ENCODE measurements around the gene SLC6A5. TPM values are rescaled to one million over a fixed set of nuclear protein-coding genes. Genes with fewer than 3 reads are reported as not detected.

Gene SLC6A5
- total RNA-seq, 3 donors from 2014 or later (not counting 1 experiment from before 2014, with no cell fraction given), result not detected

- Histone ChIP-seq H3K4me3 (ENCODE audit: low read length) (no peak overlapping the region), H3K27me3 (ENCODE audit: control insufficient read depth, insufficient read depth, low read length) (no peaks in the 10 kb centered on the region), H3K9me3 (ENCODE audit: control insufficient read depth, insufficient read depth, low read length) (no peaks in the 10 kb centered on the region), H3K27ac (ENCODE audit: low read length) (no peak overlapping the region), H3K36me3 (ENCODE audit: control insufficient read depth, insufficient read depth, low read length) (no peaks in the 10 kb centered on the region), H3K4me1 (ENCODE audit: control insufficient read depth, insufficient read depth, low read length) (no peaks in the 10 kb centered on the region)
- TF ChIP-seq CTCF (IDR thresholded peaks at IDR 0.05), result no peak
- Mint-ChIP-seq H3K4me3 (no peak overlapping the region), H3K27me3 (ENCODE audit: low read depth in 2 of 2) (peaks cover 0 to 23% of the 10 kb centered on the region in 2 donors), H3K9me3 (no peaks in the 10 kb centered on the region), H3K4me1 (no peaks in the 10 kb centered on the region), H3K36me3 (no peaks in the 10 kb centered on the region), H3K27ac (no peak overlapping the region)
- 43% methylated on average over 4 of the region's 4 CpGs for WGBS (ENCODE audit: insufficient coverage)
- intact Hi-C loops (cut with micrococcal nuclease), result no loop called here
- DNase-seq, result no peak
- ATAC-seq, result no peak
Observed at GRCh38 chr11:20623252-20623651, 23.8 kb downstream of the SLC6A5 start.

GRCh38 chr11:20626279-20626678, 26.9 kb downstream of the SLC6A5 start:
- H3K27me3 ChIP-seq (ENCODE audit: control insufficient read depth, insufficient read depth, low read length), result no peaks in the 10 kb centered on the region
- H3K4me3 ChIP-seq (ENCODE audit: low read length), result no peak overlapping the region
- no peak for ATAC-seq
- Mint-ChIP-seq H3K36me3 (no peaks in the 10 kb centered on the region), H3K27ac (no peak overlapping the region), H3K4me1 (no peaks in the 10 kb centered on the region), H3K9me3 (no peaks in the 10 kb centered on the region), H3K27me3 (ENCODE audit: low read depth in 2 of 2) (peaks cover 0 to 21% of the 10 kb centered on the region in 2 donors), H3K4me3 (no peak overlapping the region)
- no peaks in the 10 kb centered on the region for H3K4me1 ChIP-seq (ENCODE audit: control insufficient read depth, insufficient read depth, low read length)
- no peaks in the 10 kb centered on the region for H3K9me3 ChIP-seq (ENCODE audit: control insufficient read depth, insufficient read depth, low read length)
- DNase-seq, result no peak
- no peaks in the 10 kb centered on the region for H3K36me3 ChIP-seq (ENCODE audit: control insufficient read depth, insufficient read depth, low read length)
- WGBS (ENCODE audit: insufficient coverage), result 79% methylated on average over 4 of the region's 4 CpGs
- TF ChIP-seq CTCF (IDR thresholded peaks at IDR 0.05), result no peak
- H3K27ac ChIP-seq (ENCODE audit: low read length), result no peak overlapping the region
- intact Hi-C loops (cut with micrococcal nuclease), result no loop called here

GRCh38 chr11:20627026-20627425, 27.6 kb downstream of the SLC6A5 start:
- intact Hi-C loops (cut with micrococcal nuclease), result no loop called here
- H3K4me1 Mint-ChIP-seq, result no peaks in the 10 kb centered on the region
- no peak for TF ChIP-seq CTCF (IDR thresholded peaks at IDR 0.05)
- no peak overlapping the region for H3K4me3 Mint-ChIP-seq
- no peak for ATAC-seq
- H3K36me3 Mint-ChIP-seq, result no peaks in the 10 kb centered on the region
- H3K9me3 Mint-ChIP-seq, result no peaks in the 10 kb centered on the region
- peaks cover 0 to 21% of the 10 kb centered on the region in 2 donors for H3K27me3 Mint-ChIP-seq (ENCODE audit: low read depth in 2 of 2)
- no peak overlapping the region for H3K4me3 ChIP-seq (ENCODE audit: low read length)
- H3K27ac Mint-ChIP-seq, result no peak overlapping the region
- WGBS (ENCODE audit: insufficient coverage), result 77% methylated on average over 1 of the region's 3 CpGs
- no peak for DNase-seq
- H3K4me1 ChIP-seq (ENCODE audit: control insufficient read depth, insufficient read depth, low read length), result no peaks in the 10 kb centered on the region
- no peaks in the 10 kb centered on the region for H3K36me3 ChIP-seq (ENCODE audit: control insufficient read depth, insufficient read depth, low read length)
- H3K9me3 ChIP-seq (ENCODE audit: control insufficient read depth, insufficient read depth, low read length), result no peaks in the 10 kb centered on the region
- H3K27ac ChIP-seq (ENCODE audit: low read length), result no peak overlapping the region
- no peaks in the 10 kb centered on the region for H3K27me3 ChIP-seq (ENCODE audit: control insufficient read depth, insufficient read depth, low read length)

GRCh38 chr11:20627701-20628100, 28.3 kb downstream of the SLC6A5 start:
- DNase-seq (no peak), ATAC-seq (no peak)
- no peak overlapping the region for H3K27ac Mint-ChIP-seq
- H3K36me3 Mint-ChIP-seq, result no peaks in the 10 kb centered on the region
- WGBS (ENCODE audit: insufficient coverage), result 79% methylated on average over 3 of the region's 3 CpGs
- H3K27ac ChIP-seq (ENCODE audit: low read length), result no peak overlapping the region
- no peaks in the 10 kb centered on the region for H3K4me1 ChIP-seq (ENCODE audit: control insufficient read depth, insufficient read depth, low read length)
- peaks cover 0 to 20% of the 10 kb centered on the region in 2 donors for H3K27me3 Mint-ChIP-seq (ENCODE audit: low read depth in 2 of 2)
- intact Hi-C loops (cut with micrococcal nuclease), result no loop called here
- no peaks in the 10 kb centered on the region for H3K4me1 Mint-ChIP-seq
- no peak overlapping the region for H3K4me3 ChIP-seq (ENCODE audit: low read length)
- no peaks in the 10 kb centered on the region for H3K9me3 Mint-ChIP-seq
- no peaks in the 10 kb centered on the region for H3K27me3 ChIP-seq (ENCODE audit: control insufficient read depth, insufficient read depth, low read length)
- no peaks in the 10 kb centered on the region for H3K36me3 ChIP-seq (ENCODE audit: control insufficient read depth, insufficient read depth, low read length)
- no peaks in the 10 kb centered on the region for H3K9me3 ChIP-seq (ENCODE audit: control insufficient read depth, insufficient read depth, low read length)
- no peak overlapping the region for H3K4me3 Mint-ChIP-seq
- no peak for TF ChIP-seq CTCF (IDR thresholded peaks at IDR 0.05)
